GM21717 (cell line): ENCODE data around the gene MZT2A.
"Not testable (repeated sequence)": the region's sequence is repeated elsewhere in the genome, so short reads cannot be mapped to it uniquely, and the experiment has no call there.

ENCODE experiments used
- ATAC-seq: cut with Tn5 transposase; IDR thresholded peaks from one replicate; pipeline ENCODE4 v1.9.1; 2021; ENCODE audit warnings: mild to moderate bottlenecking, moderate library complexity; ENCODE audit not compliant: unreplicated experiment

MZT2A gene

GRCh38 chr2:131492418-131493198 lies 411 bp upstream of the MZT2A start:
- peak; percentile 72 for ATAC-seq

GRCh38 chr2:131491469-131491836 lies 744 bp downstream of the MZT2A start:
- ATAC-seq: peak; percentile 12

GRCh38 chr2:131490616-131491468 lies 1.4 kb downstream of the MZT2A start:
- not testable (repeated sequence) for ATAC-seq

- ATAC-seq: no peak
Observed at GRCh38 chr2:131488306-131489205, 3.6 kb downstream of the MZT2A start.

GRCh38 chr2:131486201-131486902 lies 5.8 kb downstream of the MZT2A start:
- ATAC-seq: not testable (repeated sequence)

GRCh38 chr2:131484906-131485460 lies 7.2 kb downstream of the MZT2A start:
- not testable (repeated sequence) for ATAC-seq

GRCh38 chr2:131483981-131484820 lies 8.0 kb downstream of the MZT2A start:
- ATAC-seq: not testable (repeated sequence)

GRCh38 chr2:131482506-131483155 lies 9.6 kb downstream of the MZT2A start:
- not testable (repeated sequence) for ATAC-seq

- not testable (repeated sequence) for ATAC-seq
Observed at GRCh38 chr2:131480351-131480750, 11.8 kb downstream of the MZT2A start.

GRCh38 chr2:131478850-131479461 lies 13.2 kb downstream of the MZT2A start:
- not testable (repeated sequence) for ATAC-seq

GRCh38 chr2:131478074-131478849 lies 13.9 kb downstream of the MZT2A start:
- ATAC-seq: not testable (repeated sequence)

- not testable (repeated sequence) for ATAC-seq
Observed at GRCh38 chr2:131477227-131477626, 15.0 kb downstream of the MZT2A start.

GRCh38 chr2:131476363-131476762 lies 15.8 kb downstream of the MZT2A start:
- not testable (repeated sequence) for ATAC-seq

GRCh38 chr2:131475831-131476230 lies 16.4 kb downstream of the MZT2A start, which contains the start of gene TUBA3D:
Gene TUBA3D (plus strand): TSS chr2:131476119. CDS start chr2:131476200, 81 bp downstream.
- no peak for ATAC-seq

GRCh38 chr2:131473266-131473665 lies 18.9 kb downstream of the MZT2A start:
- ATAC-seq: not testable (repeated sequence)

GRCh38 chr2:131471624-131472023 lies 20.6 kb downstream of the MZT2A start:
- ATAC-seq: not testable (repeated sequence)

- ATAC-seq: not testable (repeated sequence)
Observed at GRCh38 chr2:131470944-131471343, 21.3 kb downstream of the MZT2A start.
